Activated CD8-positive, alpha-beta memory T cell treated with anti-CD3 and anti-CD28 coated beads, Interleukin-2, amount 50 U/mL, for 48 hours (primary cell): ENCODE results near the gene C1QTNF5.
"Not testable (repeated sequence)": the region's sequence is repeated elsewhere in the genome, so short reads cannot be mapped to it uniquely, and the experiment has no call there.

Source experiments
- DNase-seq: peaks from one replicate; pipeline ENCODE4 v3.0.0-alpha.2; 2020

C1QTNF5 gene

GRCh38 chr11:119340335-119341221 lies at the start of gene C1QTNF5:
Gene C1QTNF5 (minus strand): TSS chr11:119340883. CDS start chr11:119340397, 486 bp downstream.
- DNase-seq: peak; percentile 56

- no peak for DNase-seq
Observed at GRCh38 chr11:119389611-119390254, 49.0 kb upstream of the C1QTNF5 start.

DNA sequence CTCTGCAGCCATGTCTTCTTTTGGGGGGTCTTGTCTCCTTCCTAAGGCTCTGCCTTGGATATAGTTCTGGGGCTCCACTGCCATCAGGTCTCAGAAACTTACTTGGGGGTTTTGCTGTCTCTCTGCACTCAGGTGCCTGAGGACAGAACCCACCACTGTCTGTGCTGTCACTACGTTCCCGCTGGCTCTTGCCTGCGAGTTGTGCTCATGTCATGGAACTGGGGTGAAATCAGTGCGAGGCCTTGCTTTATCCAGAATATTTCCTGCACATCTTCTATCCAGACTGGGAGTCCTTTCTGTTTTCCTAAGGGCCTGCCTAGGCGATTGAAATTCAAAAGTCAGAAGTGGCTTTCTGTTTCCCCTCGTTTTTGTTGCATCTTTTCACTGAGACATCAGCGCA lies 47.4 kb upstream of the C1QTNF5 start:
- DNase-seq: no peak

DNA sequence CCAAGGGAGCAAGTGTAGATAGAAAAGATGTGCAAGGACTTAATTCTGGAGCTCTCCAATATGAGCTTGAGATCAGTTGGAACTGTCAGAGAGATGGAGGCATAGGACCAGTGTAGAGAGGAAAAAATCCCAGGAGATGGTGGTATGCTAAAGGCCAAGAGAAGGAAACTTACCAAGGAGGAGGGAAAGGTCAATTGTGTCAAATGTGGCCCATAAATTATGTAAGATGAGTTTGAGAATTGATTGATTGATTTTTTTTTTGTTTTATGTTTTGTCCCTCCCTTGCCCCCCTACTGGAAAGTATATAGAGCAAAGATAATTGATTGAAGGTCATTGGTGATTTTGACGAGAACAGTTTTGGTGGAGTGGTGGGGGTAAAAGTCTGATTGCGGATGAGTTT lies 43.6 kb upstream of the C1QTNF5 start:
- DNase-seq: no peak

DNA sequence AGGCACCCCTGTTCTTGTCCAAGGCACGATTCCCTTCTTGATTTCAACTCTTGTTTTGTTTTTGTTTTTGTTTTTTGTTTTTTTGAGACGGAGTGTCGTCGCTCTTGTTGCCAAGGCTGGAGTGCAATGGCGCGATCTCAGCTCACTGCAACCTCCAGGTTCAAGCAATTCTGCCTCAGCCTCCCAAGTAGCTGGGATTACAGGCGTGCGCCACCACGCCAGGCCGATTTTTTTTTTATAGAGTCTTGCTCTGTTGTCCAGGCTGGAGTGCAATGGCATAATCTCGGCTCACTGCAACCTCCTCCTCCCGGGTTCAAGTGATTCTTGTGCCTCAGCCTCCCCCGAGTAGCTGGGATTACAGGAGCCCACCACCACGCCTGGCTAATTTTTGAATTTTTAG lies 41.8 kb upstream of the C1QTNF5 start:
- not testable (repeated sequence) for DNase-seq

DNA sequence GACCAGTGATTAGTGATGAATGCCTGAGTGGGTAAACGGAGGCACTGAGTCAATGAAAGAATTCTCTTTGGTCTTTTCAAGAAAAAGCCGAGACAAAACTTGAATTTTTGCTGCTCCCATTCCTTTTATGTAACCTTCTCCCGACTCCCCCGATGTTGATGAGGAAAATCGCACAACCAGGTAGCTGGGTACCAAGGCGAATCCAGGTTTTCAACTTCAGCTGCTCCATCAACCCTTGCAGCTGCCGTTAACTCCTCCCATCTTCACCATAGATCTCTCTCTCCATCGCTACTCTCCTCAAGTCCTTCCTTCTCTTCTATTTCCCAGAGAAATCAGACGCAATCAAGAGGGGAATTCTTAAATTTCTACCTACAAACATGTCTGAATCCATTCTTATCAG lies 41.4 kb upstream of the C1QTNF5 start:
- no peak for DNase-seq

DNA sequence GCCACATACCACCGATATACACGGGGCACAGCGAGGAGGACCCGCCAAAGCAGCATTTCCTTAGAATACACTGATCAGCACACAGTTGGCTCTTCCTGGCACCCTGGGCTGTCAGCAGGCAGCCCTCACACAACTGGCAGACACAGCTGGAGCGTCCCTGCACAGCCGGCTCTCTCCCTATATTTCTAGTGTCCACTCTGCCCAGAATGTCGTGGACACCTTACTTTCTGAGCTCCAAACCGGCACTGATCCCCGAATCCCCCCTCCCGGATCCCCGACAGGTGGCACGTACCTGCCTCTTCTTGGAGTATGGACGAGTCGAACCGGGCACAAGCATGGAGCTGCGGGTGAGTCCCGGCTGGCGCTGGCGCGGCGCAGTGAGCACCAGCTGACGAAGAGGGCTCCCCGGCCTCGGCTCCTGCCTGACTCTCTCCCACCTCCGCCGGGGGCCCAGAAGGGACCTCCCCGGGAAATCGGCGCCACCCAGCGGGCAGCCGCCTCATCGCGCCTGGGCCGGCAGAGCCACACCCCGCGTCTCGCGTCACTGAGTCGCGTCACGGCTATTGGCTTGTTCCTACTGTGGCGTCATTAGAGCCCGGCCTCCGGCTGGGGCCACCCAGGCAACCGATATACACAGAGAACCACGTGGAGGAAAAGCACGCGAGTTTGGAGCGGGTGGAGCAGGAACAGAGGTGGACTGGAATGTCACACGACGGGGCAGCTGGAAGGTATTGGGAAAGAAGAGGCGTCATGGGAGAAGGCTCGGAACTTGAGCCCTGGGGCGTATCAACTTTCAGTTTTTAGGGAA lies 40.7 kb upstream of the C1QTNF5 start, which contains the start of gene USP2:
Gene USP2, minus strand, starts transcription at position 510 of the 808 bp plus-strand sequence. CDS start 8,210 bp downstream, outside the sequence.
- peak; percentile 99 for DNase-seq

DNA sequence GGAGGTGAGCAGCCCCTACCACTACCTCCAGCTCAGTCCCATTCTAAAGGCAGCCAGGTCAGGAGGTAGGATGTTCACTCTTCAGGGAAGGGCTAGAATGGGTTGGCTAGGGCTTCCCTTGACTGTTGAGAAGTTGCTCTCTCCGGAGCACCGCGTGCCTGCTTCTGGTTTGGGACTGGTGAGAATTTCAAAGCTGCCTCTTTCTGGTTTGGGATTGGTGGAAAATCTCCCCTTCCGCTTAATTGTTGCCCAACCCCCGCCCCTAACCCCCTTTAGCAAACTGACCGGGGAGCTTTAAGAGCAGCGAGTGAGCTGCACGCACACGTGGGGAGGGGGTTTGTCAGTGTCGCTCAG lies 40.1 kb upstream of the C1QTNF5 start:
- DNase-seq: no peak

- DNase-seq: peak; percentile 47
Observed at GRCh38 chr11:119380160-119380826, 39.6 kb upstream of the C1QTNF5 start.

- DNase-seq: no peak
Observed at GRCh38 chr11:119378851-119379465, 38.3 kb upstream of the C1QTNF5 start.

DNA sequence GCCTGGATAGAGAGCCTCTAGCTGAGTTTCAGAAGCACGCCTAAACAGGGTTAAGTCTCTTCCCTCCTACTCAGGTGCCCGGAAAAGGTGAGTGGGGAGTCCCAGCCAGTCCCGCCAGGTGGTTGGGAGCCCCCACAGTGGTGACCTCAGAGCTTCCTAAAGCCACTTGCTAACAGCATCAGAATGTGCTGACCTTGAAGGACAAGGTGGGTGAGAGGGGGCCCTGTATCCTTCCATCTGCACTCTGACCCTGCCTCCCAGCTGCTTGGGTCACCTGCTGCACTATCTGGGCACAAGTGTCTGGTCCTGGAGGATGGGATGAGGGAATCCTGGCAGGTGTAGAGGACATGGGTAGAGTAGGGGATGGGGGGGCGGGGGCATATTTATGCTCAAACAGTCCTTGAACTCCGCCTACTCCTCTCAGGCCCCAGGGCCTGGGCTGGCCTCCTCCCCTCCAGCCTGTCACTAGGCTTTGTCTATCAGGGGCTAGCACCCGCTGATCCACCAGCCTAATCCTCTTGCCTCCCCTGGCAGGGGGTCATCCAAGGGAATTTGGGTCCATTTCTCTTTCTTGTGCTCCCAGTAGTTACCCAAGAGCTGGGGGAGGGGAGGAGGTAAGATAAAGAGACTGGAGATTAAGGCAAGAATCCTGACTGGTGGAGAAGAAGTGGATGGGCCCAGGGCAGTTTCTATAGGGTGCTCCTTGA lies 37.4 kb upstream of the C1QTNF5 start:
- peak; percentile 44 for DNase-seq

GRCh38 chr11:119377112-119377901 lies 36.6 kb upstream of the C1QTNF5 start:
- peak; percentile 49 for DNase-seq

- peak; percentile 50 for DNase-seq
Observed at GRCh38 chr11:119376197-119376847, 35.6 kb upstream of the C1QTNF5 start.

- DNase-seq: peak; percentile 41
Observed at GRCh38 chr11:119375337-119376196, 34.9 kb upstream of the C1QTNF5 start.

DNA sequence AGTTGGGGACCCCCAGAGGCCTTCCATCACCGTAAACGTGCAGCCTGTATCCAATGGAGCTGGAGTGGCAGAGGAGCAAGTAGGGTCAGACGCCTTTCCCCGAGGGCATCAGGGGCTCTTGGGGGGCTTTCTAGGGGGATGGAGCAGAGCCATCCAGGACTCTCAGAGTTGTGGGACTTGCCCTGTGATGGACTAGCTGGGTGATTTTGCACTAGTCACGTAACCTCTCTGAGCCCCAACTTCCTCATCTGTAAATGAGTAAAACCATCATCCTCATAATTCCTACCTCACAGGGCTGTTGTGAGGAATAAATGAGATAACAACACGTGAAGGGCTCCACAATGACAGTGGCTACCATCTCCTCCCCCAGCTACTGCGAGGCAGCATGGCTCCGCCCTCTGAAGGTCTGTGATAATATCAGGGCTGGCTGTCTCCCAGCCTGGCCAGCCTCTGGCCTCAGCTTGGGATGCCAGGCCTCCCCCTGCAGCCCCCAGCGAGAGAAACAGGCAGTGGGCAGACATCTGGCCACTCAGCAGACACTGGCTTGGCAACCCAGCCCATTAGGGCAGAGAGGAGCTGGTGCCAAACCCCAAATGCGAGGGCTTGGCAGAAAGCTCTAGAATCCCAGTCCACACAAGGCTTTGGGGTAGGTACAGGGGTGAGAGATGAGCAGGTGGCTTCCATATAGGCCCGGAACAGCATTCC lies 34.1 kb upstream of the C1QTNF5 start:
- DNase-seq: peak; percentile 44

DNA sequence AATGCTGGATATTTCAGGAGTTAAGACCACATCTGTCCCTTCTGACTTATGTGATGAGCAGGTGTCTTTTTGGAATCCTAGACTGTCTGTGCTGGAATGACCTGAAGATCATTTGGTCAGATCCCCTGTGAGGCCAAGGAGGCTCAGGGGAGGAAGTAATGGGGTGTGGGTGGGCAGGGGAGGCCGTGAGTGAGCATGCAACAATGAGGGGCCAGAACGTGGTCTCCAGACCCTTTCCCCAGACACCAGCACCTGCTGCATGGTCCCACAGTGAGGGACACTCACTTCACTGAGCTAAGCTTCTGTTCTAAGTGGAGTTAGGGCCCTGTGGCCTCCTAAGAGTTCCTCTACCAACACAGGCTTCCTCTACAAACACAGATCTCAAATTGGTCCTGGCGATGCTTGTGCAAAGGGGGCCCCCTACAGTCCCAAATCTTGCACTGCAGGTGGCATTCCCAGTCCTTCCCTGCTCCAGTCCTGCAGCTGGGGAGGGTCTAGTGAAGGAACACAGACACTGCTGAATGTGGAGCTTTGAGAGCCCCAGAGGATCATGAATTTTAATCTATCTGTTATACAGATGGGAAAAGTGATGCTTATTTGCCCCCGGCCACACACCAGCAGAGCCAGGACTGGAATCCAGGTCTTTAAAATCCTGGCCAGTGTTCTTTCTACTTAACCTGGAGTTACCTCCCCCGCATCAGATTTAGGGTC lies 33.4 kb upstream of the C1QTNF5 start:
- DNase-seq: peak; percentile 70

- peak; percentile 49 for DNase-seq
Observed at GRCh38 chr11:119373059-119373920, 32.6 kb upstream of the C1QTNF5 start.
